Transverse colon (tissue), 4 donors: ENCODE data around the gene TECPR1. TPM values are rescaled to one million over a fixed set of nuclear protein-coding genes. Genes with fewer than 3 reads are reported as not detected.

Experiments
- DNase-seq: peaks from one replicate; pipeline ENCODE4 v3.0.0-alpha.2; 2019
- H3K27ac ChIP-seq, 4 donors: fragments of 200-600 bp; sonication (generic); 2 replicates each; pipeline ENCODE4 v1.5.1; 2016 to 2018; ENCODE audit warnings: inconsistent platforms in 4 of 4
- H3K27me3 ChIP-seq: fragments of 200-600 bp; sonication (generic); 2 replicates; pipeline ENCODE4 v1.5.1; 2017; ENCODE audit warnings: inconsistent platforms
- H3K36me3 ChIP-seq, 4 donors: fragments of 200-600 bp; sonication (generic); 2 replicates each; pipeline ENCODE4 v1.5.1; 2017 to 2019; ENCODE audit warnings: inconsistent platforms in 4 of 4
- H3K4me1 ChIP-seq, 4 donors: fragments of 200-600 bp; sonication (generic); 2 replicates each; pipeline ENCODE4 v1.5.1; 2017 to 2020; ENCODE audit warnings: inconsistent platforms in 4 of 4
- H3K4me3 ChIP-seq, 4 donors: fragments of 200-600 bp; sonication (generic); 1 replicate in 1 of 4; 2 replicates in 3 of 4; pipeline versions ENCODE4 v1.5.1 to v1.6.1; 2017 to 2019; ENCODE audit warnings: inconsistent platforms in 4 of 4
- H3K9me3 ChIP-seq, 2 donors: fragments of 200-600 bp; sonication (generic); 2 replicates each; pipeline ENCODE4 v1.5.1; 2017 to 2019; ENCODE audit warnings: inconsistent platforms in 2 of 2
- EP300 ChIP-seq: sonication (generic); formaldehyde crosslinking; IDR thresholded peaks from one replicate; pipeline ENCODE4 v1.6.1; 2017; ENCODE audit warnings: antibody characterized with exemption, low read depth
- POLR2A ChIP-seq: fragments of 450-650 bp; IDR thresholded peaks from one replicate; pipeline ENCODE4 v1.6.1; 2016; ENCODE audit warnings: antibody characterized with exemption, mild to moderate bottlenecking, moderate library complexity
- POLR2AphosphoS5 ChIP-seq, 3 donors: sonication (generic); formaldehyde crosslinking; IDR thresholded peaks; one replicate each; pipeline ENCODE4 v1.6.1; 2016; ENCODE audit warnings: antibody characterized with exemption in 3 of 3
- WGBS, 2 donors: methylation state at CpG; one replicate each; pipeline ENCODE4 v1.1.5; 2018; ENCODE audit warnings: low coverage in 1 of 2; 5-methylcytosine and 5-hydroxymethylcytosine counted together
- in situ Hi-C, 4 donors: fragments of 200-750 bp; cut with MboI; loops; one replicate each; pipeline versions ENCODE4 v1.15.0 to v1.15.1; 2017; ENCODE audit warnings: low sequenced_read_pairs in 3 of 4, low pct_ligation_motif_present in 1 of 4, low pct_unique_long_range_greater_than_20kb in 1 of 4
- intact Hi-C: fragments of 100-400 bp; cut with DNase I; formaldehyde crosslinking; loops from one replicate; pipeline ENCODE4 v1.15.1; 2023; ENCODE audit warnings: low total_unique reads
- total RNA-seq, 4 donors: library from RNA; depleted of rRNA; stranded (reverse); fragments of >200 nt; gene quantifications; one replicate each; pipeline ENCODE4 v1.1.0, GENCODE V29; 2016
- TF ChIP-seq, protein P1 (sequence below), 5 experiments: fragments of 200-600 bp in 3 of 5; fragments of 450-650 bp in 2 of 5; sonication (generic) in 3 of 5; IDR thresholded peaks; 1 replicate in 2 of 5; 2 replicates in 3 of 5; pipeline ENCODE4 v1.5.1; 2016 to 2017; ENCODE audit warnings: antibody characterized with exemption in 5 of 5, inconsistent platforms in 3 of 5, mild to moderate bottlenecking in 2 of 5, moderate library complexity in 1 of 5

TECPR1 gene
- total RNA-seq, 4 donors from 2014 or later: 23.1 to 43.0 (median 28.8) TPM

DNA sequence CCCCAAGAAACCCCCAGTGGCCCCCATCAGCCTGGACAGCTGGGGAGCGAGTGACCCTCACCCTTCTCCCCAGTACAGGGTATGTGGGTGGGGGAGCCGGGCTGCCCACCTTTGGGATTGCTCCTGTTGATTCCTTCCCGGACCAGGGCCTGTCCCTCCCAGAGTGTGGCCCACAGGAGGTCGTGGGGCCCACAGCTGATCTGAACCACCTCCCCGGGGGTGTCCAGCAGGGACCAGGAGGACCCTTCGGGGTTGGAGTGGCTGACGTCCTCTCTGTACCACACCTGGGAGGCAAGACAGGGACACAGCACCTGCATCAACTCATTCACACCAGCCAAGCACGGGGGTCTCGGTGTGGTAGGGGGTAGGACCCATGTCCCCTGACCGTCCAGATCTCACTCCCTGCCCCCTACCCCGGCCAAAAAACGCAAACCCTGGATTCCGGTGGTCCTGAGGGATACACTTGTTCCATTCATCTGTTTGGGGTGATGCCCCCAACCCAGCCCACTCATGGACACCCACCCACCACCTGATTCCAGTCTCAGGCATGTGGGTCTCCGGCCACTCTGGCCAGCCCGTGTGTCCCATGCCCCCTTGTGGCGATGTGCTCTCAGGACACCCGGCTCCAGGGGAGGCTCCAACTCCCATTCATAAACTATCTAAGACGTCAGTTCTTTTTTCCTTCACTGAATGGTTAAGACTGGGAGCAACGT is 10.9 kb downstream of the TECPR1 start:
- in situ Hi-C loops: no loop called here

DNA sequence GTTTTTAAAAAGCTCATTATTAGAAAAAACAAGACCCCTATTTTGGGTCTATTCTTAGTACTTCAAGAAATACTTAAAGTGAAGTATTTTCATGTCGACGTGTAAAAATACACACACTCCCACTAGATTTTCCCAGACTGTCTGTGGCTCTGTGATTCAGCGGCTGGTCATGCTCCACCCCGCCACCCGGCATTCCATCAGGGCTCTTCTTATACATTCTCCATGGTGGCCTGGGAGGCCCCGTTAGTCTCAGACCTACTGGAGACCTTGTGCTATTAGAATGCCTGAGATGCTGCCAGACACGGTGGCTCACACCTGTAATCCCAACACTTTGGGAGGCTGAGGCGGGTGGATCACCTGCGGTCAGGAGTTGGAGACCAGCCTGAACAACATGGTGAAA is 13.1 kb downstream of the TECPR1 start:
- in situ Hi-C loops: no loop called here
- TF ChIP-seq EP300: no peak
- H3K36me3 ChIP-seq: no peaks in the 10 kb centered on the region

More for the DNA sequence above, 10.9 kb downstream of the TECPR1 start:
- H3K27ac ChIP-seq: no peak overlapping the region
- WGBS, 2 donors: 74% methylated on average over 18 of the region's 19 CpGs; no CpG with 5 or more reads in 1 of the 2 donors
- H3K9me3 ChIP-seq: no peaks in the 10 kb centered on the region
- no peaks in the 10 kb centered on the region for H3K27me3 ChIP-seq
- no peaks in the 10 kb centered on the region for H3K36me3 ChIP-seq
- intact Hi-C loops: no loop called here
- H3K4me1 ChIP-seq: no peaks in the 10 kb centered on the region
- peak; percentile 41 for DNase-seq
- no peak overlapping the region for H3K4me3 ChIP-seq
- no peak for TF ChIP-seq EP300
- TF ChIP-seq POLR2A: no peak
- TF ChIP-seq POLR2AphosphoS5 (IDR thresholded peaks at IDR 0.05): no peak
- TF ChIP-seq, protein P1, sequence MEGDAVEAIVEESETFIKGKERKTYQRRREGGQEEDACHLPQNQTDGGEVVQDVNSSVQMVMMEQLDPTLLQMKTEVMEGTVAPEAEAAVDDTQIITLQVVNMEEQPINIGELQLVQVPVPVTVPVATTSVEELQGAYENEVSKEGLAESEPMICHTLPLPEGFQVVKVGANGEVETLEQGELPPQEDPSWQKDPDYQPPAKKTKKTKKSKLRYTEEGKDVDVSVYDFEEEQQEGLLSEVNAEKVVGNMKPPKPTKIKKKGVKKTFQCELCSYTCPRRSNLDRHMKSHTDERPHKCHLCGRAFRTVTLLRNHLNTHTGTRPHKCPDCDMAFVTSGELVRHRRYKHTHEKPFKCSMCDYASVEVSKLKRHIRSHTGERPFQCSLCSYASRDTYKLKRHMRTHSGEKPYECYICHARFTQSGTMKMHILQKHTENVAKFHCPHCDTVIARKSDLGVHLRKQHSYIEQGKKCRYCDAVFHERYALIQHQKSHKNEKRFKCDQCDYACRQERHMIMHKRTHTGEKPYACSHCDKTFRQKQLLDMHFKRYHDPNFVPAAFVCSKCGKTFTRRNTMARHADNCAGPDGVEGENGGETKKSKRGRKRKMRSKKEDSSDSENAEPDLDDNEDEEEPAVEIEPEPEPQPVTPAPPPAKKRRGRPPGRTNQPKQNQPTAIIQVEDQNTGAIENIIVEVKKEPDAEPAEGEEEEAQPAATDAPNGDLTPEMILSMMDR (IDR thresholded peaks at IDR 0.05): peak; percentile 53 to 69 (median 66)

DNA sequence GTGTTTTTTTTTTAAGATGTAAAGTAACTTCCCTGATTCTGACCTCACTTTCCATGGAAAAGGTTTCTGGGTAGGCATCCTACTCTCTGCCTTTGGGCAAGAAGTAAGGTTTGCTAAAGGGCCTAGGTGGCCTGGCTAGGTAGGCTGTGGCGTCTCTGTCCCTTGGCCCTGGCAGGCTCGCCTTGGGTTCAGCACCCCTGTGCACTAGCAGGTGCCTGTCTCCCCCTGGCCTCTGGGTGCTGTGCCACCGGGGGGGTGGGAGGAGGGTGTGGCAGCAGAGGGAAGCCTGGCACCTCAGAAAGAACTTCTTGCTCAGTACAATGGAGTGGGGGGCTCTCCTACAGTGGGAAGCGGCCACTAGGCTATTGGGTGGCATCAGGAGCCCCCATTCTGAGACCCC is 14.0 kb downstream of the TECPR1 start:
- Histone ChIP-seq H3K9me3 (no peaks in the 10 kb centered on the region), H3K27me3 (no peaks in the 10 kb centered on the region), H3K4me1 (no peaks in the 10 kb centered on the region), H3K4me3 (no peak overlapping the region), H3K27ac (no peak overlapping the region), H3K36me3 (no peaks in the 10 kb centered on the region)
- no peak for DNase-seq
- intact Hi-C loops (no loop called here), in situ Hi-C loops (no loop called here)
- no peak for TF ChIP-seq POLR2A
- 97 to 100% methylated on average over 1 to 4 of the region's 4 CpGs for WGBS, 2 donors

More for the DNA sequence above, 13.1 kb downstream of the TECPR1 start:
- no peak overlapping the region for H3K27ac ChIP-seq
- H3K9me3 ChIP-seq: no peaks in the 10 kb centered on the region
- H3K4me1 ChIP-seq: no peaks in the 10 kb centered on the region
- no peak for DNase-seq
- no peaks in the 10 kb centered on the region for H3K27me3 ChIP-seq
- H3K4me3 ChIP-seq: no peak overlapping the region
- intact Hi-C loops: no loop called here
- WGBS, 2 donors: 93 to 94% methylated on average over 4 to 9 of the region's 9 CpGs

DNA sequence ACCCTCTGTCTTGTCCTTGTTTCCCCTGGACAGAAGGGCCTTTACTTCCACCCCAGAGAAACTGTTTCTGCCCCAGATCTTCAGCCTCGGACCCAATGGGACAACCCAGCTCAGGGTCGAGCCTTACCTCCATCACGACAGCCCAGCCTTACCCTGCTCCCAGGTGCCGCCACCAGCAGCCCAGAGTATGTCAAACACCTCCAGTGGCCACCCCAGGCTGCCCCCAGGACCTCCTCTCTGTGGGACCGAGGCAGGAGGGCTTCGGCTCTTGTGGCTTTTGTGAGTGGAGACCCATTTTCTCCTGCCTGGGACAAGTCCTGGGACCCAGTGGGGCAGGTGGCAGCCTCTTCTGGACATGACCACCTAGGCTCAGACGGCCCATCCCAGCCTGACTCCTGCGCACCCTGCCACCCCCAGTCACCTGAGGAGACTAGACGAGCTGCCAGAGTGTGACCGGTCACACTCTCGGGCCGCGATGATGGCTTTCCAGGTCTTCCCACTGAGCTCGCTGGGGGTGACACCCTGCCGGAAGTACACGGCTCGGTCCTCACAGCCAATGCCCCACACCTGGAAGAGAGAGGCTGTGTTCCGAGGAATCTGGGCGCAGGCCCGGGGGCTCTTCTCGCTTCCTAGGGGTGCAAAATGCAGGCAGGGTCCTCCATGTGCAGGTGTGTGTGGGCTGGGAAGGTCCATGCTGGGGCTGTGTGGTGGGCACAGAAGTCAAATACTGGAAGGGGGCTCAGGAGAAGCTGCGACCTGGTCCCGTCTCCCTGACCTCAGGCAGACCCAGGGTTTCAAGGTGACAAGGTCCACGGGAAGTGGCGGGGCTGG is 15.5 kb downstream of the TECPR1 start:
- 95% methylated on average over 25 of the region's 25 CpGs; no CpG with 5 or more reads in 1 of the 2 donors for WGBS, 2 donors
- Histone ChIP-seq H3K4me1 (no peaks in the 10 kb centered on the region), H3K9me3 (no peaks in the 10 kb centered on the region), H3K4me3 (no peak overlapping the region), H3K27ac (no peak overlapping the region), H3K36me3 (no peaks in the 10 kb centered on the region), H3K27me3 (no peaks in the 10 kb centered on the region)
- no peak for TF ChIP-seq EP300
- no peak for TF ChIP-seq POLR2AphosphoS5 (IDR thresholded peaks at IDR 0.05)
- TF ChIP-seq, protein P1 (IDR thresholded peaks at IDR 0.05): no peak
- no peak for TF ChIP-seq POLR2A
- no peak for DNase-seq
- intact Hi-C loops: no loop called here
- in situ Hi-C loops: no loop called here

DNA sequence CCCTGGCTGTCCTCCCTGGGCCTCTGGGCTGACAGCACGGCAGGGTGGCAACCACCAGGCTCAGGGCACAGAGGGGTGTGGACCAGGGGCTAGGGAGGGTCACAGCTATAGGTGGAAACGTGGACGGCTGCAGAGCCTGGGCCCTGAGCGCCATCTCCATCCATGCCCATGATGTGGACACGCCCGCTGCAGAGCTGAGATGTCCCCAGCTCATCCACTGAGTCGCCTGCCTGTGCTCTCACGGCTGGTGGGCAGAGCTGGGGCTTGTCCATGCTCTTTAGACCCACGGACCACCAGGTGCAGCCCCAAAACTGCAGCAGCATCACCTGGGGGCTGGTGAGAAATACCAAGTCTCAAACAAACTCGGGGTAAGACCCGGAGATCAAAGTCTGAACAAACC is 16.1 kb downstream of the TECPR1 start:
- H3K27ac ChIP-seq: no peak overlapping the region
- H3K4me1 ChIP-seq: no peaks in the 10 kb centered on the region
- H3K9me3 ChIP-seq: no peaks in the 10 kb centered on the region
- H3K4me3 ChIP-seq: no peak overlapping the region
- intact Hi-C loops (no loop called here), in situ Hi-C loops (no loop called here)
- DNase-seq: no peak
- no peaks in the 10 kb centered on the region for H3K36me3 ChIP-seq
- no peaks in the 10 kb centered on the region for H3K27me3 ChIP-seq
- TF ChIP-seq, protein P1 (IDR thresholded peaks at IDR 0.05): no peak
- TF ChIP-seq POLR2A (no peak), POLR2AphosphoS5 (IDR thresholded peaks at IDR 0.05) (no peak), EP300 (no peak)
- WGBS, 2 donors: 80 to 99% methylated on average over 1 to 11 of the region's 11 CpGs
